NOMO-1 treated with DMSO at 0.1 percent for 48 hours (cell line): Measurements from ENCODE around the gene ZG16B.

Experiments
- DNase-seq: peaks from one replicate; lab custom pipeline; 2025; ENCODE audit not compliant: unreplicated experiment; lab: John Stamatoyannopoulos, UW

ZG16B gene

DNA sequence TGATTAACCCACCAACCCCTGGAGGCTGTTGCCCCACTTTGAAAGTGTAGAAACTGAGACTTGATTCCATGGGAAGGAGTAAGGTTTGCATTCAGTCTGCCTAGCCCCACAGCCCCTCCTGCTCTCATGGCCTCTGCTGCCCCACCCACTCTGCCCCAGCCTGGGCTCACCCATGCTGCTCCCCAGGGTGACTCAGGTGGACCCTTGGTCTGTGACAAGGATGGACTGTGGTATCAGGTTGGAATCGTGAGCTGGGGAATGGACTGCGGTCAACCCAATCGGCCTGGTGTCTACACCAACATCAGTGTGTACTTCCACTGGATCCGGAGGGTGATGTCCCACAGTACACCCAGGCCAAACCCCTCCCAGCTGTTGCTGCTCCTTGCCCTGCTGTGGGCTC lies 25.4 kb upstream of the ZG16B start:
- no peak for DNase-seq

DNA sequence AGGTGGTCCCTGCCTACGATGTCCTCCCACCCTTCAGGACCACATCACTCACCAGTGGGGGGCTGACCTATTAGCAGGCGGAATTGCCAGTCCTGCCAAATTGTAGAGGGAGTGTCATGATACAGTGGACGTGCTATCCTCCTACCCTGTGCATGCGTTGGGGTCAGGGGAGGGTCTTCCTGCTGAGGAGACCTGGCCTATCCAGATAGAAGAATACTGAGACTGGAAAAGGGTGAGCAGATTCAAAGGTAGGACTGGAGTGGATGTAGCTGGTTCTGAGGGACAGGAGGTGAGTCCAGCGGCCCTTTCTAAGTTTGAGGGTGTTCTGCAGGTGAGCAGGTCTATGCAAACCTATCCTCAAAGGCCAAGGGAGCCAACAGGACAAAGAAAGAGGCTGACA lies 23.8 kb upstream of the ZG16B start:
- DNase-seq, result no peak

DNA sequence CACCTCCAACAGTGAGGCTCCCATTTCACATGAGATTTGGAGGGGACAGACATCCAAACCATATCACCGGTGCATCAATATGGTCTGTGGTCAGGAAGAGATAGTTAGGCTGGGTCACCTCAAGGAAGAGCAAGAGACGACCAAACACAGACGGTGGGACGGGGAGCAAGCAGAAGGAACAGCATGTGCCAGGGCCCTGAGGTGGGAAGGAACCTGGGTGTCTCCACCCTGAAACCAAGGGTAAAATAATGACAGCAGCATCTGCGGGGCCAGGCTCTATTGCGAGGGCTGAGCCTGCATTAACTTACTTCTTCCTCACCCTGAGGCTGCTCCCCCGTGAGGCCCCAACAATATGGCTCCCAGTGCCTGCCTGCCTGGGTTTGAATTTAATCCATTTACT lies 21.9 kb upstream of the ZG16B start:
- no peak for DNase-seq

DNA sequence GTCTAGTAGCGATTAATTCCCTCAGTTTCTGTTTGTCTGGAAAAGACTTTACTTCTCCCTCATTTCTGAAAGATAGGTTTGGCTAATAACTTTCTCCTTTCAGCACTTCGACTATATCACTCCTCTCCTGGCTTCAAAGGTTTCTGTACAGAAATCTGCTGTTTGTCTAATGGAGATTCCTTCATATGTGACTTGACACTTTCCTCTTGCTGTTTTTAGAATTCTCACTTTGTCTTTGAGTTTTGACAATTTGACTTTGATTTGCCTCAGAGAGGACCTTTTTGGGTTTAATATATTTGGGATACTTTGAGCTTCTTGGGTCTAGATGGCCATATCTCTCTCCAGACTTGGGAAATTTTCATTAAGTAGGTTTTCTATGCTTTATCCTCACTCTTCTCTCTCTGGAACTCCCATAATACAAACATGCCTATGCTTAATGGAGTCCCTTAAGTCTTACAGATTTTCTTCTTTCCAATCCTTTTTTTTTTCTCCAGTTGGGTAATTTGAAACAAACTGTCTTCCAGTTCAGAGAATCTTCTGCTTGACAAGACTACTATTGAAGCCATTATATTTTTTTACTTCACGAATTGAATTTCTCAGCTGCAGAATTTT lies 20.8 kb upstream of the ZG16B start:
- DNase-seq, result no peak

DNA sequence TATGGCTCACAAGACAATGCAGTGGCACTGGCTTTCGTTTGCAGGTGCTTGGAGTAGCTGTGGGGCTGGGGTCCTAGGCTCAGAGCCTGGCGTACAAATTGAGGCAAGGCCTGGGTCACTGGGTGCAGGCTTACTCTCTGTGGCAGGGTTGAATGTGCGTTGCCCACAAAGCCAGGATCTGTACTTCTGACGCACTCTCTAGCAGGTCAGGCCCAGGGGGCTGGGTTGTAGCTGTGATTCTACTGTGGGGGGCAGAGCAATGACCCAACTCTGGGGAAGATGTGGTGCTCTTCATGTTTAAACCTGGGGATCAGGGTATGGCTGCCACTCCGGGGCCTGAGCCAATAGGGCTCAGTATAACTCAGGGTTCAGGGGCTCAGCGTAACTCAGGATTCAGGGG lies 19.5 kb upstream of the ZG16B start:
- no peak for DNase-seq

DNA sequence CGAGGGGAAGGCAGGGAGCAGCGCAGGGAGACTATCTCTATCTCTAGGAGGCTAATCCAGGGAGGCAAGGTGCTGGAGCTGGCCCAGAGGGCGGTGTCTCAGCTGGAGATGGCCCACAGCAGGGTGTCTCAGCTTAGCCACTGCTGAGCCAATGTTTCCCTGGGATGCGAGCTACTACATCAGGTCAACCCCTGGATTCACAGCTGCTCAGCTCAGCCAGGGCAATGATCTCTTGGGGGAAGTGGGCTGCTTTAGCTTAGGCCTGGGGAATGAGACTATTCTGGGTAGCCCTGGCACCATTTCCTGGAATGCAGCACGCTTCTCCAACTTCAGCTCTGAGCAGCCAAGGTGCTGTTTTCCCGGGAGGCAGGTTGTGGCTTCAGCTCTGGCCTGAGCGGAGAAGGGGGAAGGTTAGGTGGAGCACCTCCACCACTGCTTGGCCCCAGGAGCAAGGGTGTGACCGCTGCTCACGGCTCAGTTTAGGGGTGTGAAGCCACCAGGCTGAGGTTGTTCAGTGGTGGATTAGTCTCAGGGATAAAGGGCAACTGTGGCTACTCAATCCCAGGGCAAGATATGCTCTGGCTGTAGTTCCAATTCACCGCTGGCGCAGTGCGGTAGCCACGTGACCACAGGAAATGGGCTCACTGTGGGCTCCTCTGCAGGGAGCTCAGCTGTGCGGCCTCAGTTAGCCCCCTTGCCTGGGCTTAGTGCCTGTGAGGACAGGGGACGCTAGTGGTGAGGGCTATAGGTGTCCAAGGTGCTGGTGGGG lies 18.2 kb upstream of the ZG16B start:
- no peak for DNase-seq

DNA sequence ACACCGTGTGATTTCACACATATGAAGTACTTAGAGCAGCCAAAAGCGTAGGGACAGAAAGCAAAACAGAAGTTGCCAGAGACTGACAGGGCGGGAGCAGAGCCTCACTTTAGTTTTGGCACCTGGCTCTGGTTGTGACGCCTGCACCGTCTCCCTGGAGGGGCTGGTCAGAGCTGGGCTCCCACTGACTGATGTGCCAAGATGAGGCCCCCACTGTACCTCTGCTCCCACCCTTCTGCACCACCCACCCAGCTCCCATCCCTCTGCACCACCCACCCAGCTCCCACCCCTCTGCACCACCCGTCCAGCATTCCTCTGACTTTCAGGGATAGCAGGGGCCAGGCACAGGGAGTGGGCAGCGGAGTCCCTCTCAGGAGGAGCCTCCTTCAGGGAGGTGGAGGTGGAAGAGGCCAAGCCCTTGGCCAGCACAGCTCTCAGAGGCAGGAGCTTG lies 16.3 kb upstream of the ZG16B start:
- no peak for DNase-seq

DNA sequence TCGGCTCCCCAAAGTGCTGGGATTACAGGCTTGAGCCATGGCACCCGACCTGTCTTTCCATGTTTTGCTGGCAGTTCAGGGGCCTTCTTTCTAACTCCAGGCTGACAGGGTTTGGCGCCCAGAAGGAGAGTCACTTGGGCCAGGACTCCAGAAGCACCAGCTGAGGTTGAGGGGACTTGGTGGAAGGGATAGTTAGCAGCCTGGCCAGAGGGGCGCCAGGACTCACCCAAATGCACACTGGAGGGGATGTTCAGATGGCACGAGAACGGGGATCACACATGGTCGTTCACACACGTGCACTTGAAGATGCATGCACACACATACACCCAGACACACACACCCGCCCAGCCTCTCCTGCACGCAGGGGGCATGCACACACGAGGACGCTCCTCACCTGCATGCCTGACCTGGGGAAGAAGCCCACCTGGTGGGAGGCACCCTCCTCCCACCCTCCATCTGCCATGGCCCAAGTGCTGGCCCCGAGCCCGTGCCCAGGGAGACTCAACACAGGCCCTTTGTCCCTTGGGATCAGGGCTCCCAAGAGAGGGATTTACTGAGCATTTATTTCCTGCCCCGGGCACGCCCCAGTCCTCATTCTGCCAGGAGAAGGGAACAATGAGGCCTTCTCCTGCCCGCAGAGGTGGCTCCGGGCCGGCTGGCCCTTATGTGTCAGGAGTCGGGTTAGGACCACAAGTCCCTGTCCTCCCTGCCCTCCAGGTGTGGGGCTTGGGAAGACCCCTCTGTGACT lies 15.4 kb upstream of the ZG16B start:
- no peak for DNase-seq

DNA sequence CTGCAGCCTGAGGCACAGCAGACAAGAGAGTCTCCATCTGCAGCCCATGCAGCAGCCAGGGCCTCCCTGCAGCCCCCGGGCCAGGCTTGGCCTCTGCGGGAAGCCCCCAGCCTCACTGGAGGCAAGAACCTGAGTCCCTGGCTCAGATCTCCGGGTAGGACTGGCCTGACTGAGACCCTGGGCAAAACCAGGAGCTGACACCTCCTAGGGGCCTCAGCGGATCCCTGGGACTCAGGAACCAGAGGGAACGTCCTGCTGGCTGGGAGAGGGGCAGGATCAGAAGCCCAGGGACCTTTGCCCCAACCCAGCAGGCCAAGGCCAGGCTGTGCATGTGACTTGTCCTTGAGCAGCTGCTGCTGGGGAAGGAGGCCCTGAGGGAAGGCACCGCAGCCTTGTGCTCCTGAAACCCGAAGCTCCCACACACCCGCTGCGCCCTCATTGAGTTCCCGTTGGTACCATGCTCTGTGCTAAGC lies 14.8 kb upstream of the ZG16B start:
- no peak for DNase-seq

DNA sequence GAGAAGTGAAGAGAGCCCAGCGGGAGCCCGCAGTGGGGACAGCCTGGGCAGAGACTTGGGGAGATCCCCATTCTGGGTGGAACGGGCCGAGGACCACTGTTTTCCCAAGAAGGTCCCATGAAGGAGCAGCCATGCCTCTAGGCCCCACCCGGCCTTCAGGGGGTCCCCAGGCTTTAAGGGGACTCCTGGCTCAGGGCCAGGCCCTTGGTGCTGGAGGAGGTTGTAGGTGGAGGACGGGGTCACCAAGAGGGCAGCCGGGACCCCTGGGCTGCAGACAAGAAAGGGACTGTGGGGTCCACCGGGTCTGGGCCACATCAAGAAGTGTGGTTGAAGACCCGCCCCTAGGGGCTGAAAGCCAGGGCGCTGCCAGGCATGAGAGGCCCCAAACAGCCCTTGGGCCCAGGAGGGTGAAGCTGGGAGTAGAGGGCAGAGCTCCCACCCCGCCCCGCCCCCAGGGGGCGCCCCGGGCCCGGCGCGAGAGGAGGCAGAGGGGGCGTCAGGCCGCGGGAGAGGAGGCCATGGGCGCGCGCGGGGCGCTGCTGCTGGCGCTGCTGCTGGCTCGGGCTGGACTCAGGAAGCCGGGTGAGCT lies 13.3 kb upstream of the ZG16B start, which contains the start of gene PRSS21:
PRSS21 (plus strand) TSS at position 487 of the 589 bp plus-strand sequence; CDS start at position 519, 32 bp downstream.
- DNase-seq, result peak; percentile 33

DNA sequence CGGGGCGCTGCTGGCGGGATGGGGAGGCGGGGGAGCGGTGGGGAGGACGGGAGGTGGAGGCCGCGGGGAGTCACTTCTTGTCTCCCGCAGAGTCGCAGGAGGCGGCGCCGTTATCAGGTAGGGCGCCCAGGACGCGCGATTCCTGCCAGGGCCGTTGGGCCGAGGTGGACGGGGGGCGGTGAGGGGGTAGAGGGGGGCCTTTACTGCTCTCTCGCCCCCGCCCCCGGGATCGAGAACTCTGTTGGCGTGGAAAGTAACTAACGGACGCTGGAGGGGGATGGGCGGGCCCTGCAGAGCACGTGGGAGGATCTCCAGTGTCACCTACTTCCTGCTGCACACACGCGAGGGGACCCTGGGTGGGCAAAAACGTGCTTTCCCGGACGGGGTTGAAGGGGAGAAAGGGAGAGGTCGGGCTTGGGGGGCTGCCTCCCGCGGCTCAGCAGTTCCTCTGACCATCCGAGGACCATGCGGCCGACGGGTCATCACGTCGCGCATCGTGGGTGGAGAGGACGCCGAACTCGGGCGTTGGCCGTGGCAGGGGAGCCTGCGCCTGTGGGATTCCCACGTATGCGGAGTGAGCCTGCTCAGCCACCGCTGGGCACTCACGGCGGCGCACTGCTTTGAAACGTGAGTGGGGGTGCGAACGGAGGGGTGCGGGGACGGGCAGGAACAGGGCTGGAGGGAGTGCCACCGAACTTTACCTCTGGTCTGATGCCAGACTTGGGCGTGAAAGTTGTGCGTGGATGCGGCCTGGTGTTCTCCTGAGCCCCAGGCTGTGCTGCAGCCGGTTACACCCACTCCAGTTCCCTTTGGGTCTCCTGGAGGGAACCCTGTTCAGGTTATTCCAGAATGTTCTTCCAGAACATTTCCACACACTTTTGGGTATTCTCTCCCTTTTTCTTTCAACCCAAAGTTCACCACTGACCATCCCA lies 12.5 kb upstream of the ZG16B start:
- no peak for DNase-seq

DNA sequence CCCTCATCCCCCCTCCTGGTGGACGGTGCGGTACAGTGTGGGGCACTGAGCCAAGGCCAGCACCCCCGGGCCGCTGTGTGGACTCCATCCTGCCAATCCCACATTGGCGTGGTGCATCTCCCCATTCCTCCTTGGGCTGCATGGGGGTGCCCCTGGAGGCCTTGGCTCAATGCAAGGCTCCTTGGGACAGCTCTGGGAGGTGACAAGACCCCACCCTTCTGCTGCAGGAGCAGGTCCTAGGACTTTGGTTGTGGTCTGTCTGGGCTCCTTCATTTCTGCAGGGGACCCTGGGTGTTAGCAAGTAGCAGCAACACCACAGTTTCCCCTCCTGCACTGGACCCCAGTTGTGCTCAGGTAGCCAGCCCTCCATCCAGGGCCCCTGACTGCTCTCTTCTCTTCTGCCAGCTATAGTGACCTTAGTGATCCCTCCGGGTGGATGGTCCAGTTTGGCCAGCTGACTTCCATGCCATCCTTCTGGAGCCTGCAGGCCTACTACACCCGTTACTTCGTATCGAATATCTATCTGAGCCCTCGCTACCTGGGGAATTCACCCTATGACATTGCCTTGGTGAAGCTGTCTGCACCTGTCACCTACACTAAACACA lies 11.7 kb upstream of the ZG16B start:
- no peak for DNase-seq

DNA sequence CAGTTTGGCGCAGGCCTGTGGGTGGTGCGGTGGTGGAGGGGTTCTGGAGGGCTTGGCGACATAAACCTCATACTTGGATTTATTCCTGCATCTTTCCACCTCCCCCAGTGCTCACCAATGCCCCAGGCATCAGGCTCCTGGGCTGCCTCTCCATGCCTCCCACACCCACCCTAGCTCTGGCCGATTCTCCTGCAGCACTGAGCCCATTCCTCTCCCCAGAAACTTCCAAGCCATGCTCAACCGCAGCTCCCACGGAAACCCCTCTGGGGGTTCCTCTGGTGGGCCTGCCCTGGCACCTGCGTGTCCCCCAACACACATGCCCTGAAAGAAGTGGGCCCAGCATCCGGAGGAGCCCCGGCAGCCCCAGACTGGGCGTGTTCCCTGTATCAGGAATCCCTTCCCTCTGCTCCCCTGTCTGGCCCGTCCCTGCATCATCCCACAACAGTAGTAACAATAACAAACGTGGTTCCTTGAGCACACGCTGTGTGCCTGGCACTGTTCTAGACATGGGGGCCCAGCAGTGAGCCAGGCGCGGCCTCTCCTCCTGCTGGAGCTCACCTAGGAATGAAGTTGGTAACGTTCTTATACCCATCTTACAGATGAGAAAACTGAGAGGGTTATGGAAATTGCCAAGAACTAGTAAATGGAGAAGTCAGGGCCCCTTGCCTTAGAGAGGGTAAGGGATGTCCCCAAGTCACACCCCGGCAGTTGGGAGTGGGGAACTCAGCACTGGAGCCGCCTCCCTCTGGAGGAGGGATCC lies 10.7 kb upstream of the ZG16B start:
- DNase-seq, result no peak

DNA sequence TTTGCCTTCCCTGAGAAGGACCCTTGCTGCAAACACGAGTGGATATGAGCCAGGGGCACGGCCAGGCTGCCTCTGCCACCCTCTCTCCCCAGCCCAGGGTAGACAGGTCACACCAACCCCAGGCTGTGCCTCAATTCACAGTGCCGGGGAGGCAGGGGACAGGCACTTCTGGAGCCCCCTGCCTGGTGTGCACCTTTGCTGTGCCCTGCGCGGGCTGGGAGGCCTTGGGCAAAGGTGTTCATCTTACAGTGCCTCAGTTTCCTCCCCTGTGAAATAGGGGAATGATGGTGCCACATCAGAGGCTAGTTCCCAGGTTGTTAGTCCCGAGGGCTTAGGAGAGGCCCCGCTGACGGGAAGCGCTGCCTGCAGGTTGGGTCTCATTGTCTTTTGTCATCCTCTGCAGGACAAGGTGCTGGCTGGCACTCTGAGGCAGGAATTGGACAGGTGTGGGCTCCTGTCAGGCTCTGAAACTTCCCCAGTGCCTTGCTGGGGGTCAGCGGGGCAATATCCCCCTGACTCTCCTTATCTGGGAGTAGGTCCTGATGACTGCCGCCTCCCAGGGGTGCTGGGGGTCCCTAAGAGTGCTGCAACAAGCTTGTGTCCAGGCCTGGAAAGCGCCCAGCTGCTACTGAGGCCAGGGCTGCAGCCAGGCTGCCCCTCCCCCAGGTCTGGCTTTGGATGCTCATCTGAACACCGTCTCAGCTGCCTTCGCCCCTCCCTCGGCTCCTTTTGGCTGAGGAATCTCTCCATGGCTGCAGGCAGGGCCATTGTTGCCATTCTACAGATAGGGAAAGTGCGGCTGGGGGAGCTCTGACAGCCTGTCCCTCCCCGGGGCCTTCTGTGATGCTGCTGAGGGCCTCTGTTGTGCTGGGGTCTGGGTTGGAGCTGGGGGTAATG lies 9.9 kb upstream of the ZG16B start:
- DNase-seq, result no peak

DNA sequence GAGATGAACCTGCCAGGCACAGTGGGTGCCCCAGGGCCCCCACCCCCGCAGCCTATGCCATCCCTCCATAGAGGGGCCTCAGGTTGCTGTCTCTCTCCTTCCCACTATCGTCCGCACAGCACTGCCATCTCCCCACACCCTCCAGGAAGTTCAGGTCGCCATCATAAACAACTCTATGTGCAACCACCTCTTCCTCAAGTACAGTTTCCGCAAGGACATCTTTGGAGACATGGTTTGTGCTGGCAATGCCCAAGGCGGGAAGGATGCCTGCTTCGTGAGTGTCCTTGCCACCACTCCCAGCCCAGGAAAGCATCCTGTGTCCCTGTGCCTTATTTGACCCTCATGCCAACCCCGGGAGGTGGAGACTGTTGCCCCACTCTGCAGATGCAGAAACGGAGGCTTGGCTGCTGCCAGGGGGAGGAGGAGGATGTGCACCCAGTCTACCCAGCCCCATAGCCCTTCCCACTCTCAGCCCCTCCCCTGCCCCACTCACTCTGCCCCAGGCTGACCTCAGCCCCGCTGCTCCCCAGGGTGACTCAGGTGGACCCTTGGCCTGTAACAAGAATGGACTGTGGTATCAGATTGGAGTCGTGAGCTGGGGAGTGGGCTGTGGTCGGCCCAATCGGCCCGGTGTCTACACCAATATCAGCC lies 9.1 kb upstream of the ZG16B start:
- no peak for DNase-seq

DNA sequence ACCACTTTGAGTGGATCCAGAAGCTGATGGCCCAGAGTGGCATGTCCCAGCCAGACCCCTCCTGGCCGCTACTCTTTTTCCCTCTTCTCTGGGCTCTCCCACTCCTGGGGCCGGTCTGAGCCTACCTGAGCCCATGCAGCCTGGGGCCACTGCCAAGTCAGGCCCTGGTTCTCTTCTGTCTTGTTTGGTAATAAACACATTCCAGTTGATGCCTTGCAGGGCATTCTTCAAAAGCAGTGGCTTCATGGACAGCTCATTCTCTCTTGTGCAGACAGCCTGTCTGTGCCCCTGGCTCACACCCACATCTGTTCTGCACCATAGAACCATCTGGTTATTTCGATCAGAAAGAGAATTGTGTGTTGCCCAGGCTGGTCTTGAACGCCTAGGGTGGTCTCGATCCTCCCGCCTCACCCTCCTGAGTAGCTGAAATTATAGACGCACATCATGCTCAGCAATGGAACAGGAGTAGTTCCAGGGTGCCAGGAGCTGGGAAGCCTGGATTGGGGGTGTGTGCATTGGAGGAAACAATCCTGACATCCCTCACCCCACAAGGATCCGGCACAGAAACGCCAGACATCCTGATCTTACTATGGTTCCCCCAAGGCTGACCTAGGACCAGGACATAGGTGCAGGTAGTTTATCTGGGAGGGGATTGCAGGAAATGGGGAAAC lies 8.5 kb upstream of the ZG16B start:
- no peak for DNase-seq

DNA sequence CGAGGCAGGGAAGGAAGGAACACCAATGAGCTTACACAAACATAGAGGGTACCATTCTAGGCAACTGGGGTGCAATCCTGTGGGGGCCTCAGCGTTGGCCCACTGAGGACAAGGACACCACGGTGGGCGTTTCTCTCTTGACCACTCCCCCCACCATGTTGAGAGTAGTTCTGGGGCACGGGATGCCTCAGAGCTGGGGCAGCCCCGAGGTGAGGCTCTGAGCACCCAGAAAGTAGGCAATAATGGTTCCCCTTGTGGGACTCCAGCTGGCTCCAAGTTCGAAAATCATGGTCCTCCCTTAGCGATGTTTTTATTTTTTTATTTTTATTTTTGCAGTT lies 8.0 kb upstream of the ZG16B start:
- no peak for DNase-seq
